NCI-H2196 treated with DMSO at 0.1 percent for 48 hours (cell line): Measurements from ENCODE around the gene NLGN4X.

Source experiments
- DNase-seq: peaks from one replicate; lab custom pipeline; 2025; ENCODE audit not compliant: unreplicated experiment; lab: John Stamatoyannopoulos, UW

The NLGN4X gene

DNA sequence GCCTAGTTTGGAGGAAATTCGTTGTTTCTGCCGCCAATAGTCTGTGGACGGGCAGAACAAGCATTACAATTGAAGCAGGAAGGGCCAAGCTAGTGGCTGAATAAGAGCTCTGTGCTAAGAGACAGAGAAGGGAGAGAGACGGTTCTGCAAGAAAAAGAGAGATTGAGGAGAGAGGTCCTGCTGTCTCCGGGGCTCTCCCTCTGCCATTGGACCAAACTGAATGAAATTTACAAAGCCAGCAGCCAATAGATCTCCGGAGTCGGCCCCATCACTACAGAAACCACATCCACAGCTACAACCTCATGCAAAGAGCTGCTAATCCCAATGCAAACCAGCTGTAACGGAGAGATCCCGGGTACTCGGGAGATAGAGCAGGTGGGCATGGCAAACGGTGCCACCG is at the start of gene NLGN4X:
TSS of gene NLGN4X (minus strand) at position 148 of the 400 bp plus-strand sequence. CDS start 77,401 bp downstream, outside the sequence.
- DNase-seq: no peak

GRCh38 chrX:6266041-6266440 is 37.4 kb upstream of the NLGN4X start:
- no peak for DNase-seq

GRCh38 chrX:6262959-6263358 is 34.3 kb upstream of the NLGN4X start:
- DNase-seq: no peak

DNA sequence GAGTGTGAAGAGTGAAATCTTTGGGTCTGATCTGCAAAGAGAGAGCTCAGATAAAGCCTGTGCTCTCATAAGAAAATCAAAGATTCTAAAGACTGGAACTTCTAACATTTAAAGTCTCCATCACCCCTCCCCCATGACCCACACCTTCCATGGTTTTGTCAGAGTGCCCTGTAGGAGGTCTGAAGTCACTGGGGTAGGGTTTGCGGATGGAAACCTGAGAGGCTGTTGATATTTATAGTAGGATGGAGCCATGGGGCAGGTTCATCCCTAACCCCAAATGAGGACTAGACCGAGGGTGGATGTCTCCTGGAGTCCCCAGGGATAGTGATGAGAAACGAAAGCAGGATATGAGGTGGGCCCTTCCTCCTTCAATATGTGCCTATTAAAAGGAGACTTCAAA is 28.4 kb upstream of the NLGN4X start:
- no peak for DNase-seq

DNA sequence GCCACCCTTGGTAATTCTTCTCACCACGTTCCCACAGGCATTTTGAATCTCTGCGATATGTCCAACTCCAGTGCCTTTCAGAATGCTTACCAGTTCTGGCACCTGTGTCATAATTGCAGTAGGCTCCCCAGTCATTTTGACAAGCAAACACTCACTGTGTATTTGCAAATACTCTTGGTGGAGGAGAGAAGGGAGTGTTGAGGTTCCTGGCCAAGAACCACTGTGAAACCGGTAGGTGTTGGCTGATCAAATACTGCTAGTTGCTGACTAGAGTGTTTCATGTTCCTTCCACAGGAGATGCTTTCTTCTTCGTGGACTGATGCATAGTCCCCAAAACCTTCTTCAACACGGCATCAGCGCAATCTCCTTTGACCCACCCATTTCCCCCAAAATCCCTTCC is 16.0 kb upstream of the NLGN4X start:
- no peak for DNase-seq

DNA sequence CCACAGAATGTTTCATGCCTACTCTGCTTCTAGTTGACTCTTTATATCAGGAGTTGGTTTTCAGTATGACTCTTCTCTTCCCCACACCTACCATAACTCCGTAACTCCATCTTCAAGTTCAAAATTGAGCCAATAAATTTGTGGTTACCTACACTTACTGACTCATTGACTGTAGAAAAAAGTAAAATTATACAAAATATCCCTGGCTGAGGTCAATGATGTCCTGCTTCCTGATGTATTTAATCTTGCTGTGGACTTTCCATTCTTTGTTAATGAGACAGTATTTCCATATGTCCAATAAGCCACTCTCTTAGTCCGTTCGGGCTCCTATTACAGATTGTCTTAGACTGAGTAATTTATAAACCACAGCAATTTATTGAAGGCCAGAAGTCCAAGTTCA is 9.9 kb upstream of the NLGN4X start:
- no peak for DNase-seq

DNA sequence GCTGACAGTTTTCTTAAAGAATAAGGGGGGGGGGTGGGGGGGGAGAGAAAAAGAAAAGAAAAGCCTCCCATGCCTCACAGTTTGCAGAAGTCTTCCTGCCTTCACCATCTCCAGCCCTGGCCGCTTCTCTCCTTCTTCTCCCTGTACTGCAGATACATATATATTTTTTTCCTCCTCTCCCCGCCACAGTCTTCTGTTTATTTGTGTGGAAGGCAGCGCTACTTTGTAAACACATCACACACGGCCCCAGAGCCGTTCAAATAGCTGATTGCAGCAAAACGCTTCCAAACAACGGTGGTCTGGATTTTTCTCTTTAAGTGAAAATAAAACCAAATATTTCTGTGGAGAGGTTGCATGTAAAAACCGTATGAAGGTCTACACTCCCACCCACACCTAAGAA is 732 bp downstream of the NLGN4X start:
- no peak for DNase-seq

DNA sequence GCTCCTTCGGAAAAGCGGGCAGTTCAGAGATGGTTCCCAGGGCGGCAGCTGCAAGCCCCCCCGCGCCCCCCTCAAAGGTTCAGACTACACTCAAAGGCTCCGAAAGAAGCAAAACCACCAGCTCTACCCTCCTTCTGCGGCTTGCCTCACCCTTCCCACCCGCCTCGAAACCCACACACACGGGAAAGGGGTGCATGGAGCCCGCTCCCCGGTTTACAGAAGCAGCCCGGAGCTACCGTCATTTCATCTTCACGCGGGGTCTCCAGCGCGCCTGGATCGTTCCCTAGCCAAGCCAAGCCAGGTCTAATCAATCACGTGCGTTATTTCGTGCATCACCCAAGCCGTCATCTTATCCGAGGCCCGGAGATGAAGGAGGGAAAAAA is 1.2 kb downstream of the NLGN4X start:
- DNase-seq: no peak

- DNase-seq: no peak
Measured at GRCh38 chrX:6226596-6227452, 1.8 kb downstream of the NLGN4X start.

DNA sequence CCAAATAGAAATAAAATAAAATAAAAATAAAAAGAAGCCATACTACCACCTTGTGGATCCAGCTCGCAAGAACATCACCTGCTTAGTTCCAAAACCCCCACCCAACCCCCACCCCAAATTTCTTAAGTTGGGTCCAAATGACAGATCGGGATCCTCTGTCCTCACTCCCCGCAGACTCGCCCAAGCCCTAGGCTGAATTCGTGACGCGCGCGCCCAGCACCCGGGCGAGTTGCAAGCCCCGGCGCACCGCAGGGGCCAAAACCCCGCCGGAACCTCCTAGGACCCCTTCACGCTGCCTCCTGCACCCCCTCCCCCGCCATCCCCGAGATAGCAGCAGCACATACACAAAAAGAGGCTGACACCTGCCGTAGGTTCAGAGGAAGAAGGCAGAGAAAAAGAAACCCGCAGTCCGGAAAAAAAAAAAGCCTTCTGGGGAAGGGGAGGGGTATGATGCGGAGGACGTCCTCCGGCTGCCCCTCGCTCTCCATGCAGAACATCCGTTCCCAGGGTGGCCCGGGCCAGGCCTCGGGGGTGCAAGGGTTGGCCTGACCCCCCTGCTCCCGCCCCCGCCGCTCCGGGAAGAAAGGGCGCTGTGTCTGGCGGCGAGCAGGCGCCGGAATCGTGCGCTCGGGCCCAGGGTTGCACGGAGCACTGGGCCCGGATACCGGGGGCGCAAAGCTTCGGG is 2.6 kb downstream of the NLGN4X start:
- no peak for DNase-seq

DNA sequence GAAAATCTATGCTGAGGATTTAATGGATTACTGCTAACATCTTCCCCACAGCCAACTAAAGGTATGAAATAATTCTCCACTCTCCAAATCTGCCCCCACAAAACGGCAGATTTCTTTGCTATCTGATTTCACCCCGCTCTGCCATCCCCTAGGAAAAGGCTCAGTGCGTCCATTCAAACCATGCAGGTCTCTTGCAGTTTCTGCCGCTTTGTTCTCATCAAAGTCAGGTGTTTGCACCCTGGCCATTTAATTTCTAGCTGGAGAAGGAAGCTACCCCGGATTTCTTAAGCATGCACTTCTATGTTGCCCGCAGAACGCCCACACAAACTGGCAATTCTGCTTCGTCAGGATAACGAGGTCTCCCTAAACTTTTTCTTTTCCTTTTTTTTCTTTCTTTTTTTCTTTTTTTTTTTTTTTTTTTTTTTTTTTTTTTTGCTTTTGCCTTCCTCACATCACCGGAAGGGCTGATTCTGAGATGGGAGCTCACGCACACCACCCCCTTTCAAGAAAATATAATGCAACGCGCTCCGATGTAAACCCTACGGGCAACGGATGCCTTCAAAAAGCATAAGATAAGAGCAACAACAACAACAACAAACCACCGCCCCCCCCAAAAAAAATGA is 3.3 kb downstream of the NLGN4X start:
- no peak for DNase-seq

DNA sequence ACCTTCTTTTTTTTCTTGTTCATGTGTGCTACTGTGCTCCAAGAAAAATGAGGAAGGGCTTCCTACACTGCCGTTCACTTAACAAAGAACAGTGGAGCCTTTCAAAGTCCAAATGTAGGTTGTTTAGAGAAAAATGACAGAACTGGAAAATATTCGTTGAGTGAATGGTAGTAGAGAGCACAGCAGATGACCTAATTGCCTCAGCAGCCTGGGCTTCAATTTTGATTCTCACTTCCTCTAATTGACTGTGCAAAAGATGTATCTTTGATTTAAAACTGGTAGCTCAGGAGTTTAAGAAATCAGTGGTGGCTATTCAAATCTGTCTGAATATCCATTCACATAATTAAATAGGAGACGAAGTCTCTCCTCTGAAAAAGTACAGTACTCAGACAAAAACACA is 5.2 kb downstream of the NLGN4X start:
- DNase-seq: no peak

DNA sequence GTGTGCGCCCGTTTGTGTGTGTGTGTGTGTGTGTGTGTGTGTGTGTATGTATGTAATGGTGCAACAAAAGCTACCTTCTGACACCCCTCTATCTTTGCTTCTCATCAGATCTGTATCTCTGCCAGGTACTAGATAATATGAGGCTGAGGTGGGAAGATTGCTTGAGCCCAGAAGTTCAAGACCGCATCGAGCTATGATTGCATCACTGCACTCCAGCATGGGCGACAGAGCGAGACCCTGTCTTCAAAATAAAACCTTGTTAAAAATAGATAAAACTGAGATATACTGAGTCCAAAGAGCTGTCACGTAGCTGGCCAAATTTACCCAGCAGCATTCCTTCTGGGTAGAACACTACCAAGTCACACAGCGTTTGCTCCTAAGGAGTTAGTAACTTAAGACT is 18.4 kb downstream of the NLGN4X start:
- no peak for DNase-seq

DNA sequence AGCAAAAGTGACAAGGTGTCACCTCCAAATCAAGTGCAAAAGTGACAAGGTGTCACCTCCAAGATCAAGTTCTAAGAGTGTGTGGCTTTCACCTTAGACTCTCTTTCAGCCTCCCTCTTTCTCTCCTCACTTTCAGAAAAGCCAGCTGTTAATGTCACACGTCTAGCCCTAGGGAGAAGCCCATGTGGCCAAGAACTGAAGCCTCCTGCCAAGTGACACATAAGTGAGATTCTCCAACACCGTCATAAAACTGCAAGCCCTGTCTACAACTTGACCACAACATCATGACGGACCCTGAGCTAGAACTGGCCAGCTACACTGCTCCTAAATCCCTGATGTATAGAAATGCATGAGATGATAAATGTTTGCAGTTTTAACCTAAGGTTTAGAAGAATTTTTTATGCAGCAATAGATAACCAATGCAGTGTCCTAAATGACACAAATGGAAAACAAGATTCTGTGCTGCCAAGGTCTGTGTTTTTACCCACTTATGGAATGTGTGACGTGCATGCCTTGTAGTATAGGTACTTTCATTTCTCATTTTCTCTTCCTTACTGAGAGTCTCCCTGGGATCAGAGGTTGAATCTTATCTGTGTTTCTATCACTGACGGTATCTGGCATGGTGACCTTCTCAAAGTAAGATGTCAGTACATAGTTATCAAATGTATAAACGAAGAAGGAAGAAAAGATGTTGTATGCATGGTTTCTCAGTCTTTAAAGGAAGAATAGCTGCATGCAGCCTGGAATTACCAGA is 25.0 kb downstream of the NLGN4X start:
- DNase-seq: no peak

DNA sequence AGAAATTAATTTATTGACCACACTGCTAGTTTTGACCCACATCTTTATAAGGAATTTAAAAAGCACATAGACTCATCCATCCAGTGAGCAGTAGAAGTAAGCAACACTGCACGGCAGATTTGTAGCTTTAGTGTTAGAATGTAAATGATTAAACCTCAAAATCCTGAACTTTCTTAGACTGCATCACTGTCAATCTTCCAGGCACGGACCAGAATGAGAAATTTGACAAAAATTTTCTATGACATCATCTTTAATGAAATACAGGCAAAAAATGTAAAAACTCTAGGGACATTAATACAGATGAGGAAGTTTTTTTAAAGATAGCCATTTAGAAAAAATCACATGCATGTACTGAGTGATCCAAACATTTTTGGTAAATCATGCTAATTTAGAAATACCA is 29.2 kb downstream of the NLGN4X start:
- DNase-seq: no peak

DNA sequence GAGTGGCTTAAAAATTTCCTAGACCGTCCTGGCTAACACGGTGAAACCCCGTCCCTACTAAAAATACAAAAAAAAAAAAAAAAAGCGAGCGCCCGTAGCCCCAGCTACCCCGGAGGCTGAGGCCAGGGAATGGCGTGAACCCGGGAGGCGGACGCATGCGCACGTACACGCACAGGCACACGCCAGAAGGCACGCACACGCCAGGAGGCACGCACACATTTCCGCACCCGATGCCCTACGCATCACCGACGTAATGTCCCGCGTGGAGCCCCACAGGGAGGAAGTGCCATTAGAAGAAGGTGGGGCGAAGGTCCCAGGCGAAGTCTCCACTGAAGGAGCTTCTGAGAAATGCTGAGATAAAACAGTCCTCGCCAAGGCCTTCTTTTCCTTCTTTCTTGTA is 41.4 kb downstream of the NLGN4X start:
- no peak for DNase-seq

GRCh38 chrX:6184900-6185515 is 43.7 kb downstream of the NLGN4X start:
- no peak for DNase-seq

DNA sequence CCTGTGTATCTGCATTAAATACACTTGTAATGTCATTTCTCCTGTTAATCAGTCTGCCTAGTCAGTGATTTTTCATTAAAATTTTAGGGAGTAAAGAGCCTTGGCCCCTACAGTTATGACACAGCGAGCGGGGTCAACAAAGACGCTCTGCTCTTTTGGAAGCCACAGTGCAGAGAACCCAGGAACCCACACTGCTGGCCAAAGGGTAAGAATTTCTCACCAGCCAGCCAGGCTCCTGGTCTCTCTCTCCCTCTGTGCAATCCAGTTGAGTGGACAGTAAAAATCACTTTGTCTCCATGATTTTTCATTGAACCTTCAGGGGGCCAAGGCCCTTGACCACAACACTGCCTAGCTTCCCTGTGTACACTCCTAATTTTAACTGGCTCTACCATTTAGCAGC is 52.8 kb downstream of the NLGN4X start:
- DNase-seq: no peak

DNA sequence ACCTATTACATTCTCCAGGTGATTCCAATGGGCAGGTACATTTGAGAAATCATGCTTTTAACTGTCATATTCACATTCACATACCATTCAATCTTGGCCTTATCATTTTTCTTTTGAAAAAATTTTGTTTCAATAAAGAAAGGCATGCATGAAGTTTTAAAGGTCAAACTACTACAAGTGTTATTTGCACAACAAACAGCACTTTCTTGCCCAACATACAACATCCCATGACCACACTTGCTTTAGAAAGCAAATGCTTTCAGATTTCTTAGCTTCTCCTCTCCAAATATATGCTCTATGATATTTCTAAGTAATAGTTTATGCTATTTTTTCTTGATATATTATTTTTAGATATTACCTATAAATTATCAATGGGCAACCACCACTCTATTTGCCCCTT is 58.2 kb downstream of the NLGN4X start:
- DNase-seq: no peak

GRCh38 chrX:6169407-6169806 is 59.3 kb downstream of the NLGN4X start:
- DNase-seq: no peak

GRCh38 chrX:6163721-6164120 is 64.9 kb downstream of the NLGN4X start:
- DNase-seq: no peak
